Right renal pelvis (tissue), 4 donors: ENCODE measurements around the gene PCID2. TPM values are rescaled to one million over a fixed set of nuclear protein-coding genes. Genes with fewer than 3 reads are reported as not detected.

Experiments used
- DNase-seq, 4 donors: peaks; one replicate each; pipeline ENCODE4 v3.0.0-alpha.2; 2013; ENCODE audit warnings: low read depth in 4 of 4, low spot score in 3 of 4, missing footprints in 1 of 4
- polyA plus RNA-seq, 4 donors: library from polyadenylated mRNA; unstranded; fragments of 120-200 nt; gene quantifications; one replicate each; pipeline ENCODE4 v1.2.1, GENCODE V29; 2013; ENCODE audit not compliant: insufficient read length in 4 of 4

PCID2 gene
- polyA plus RNA-seq, 4 donors, result 50.1 to 61.5 (median 56.0) TPM

DNA sequence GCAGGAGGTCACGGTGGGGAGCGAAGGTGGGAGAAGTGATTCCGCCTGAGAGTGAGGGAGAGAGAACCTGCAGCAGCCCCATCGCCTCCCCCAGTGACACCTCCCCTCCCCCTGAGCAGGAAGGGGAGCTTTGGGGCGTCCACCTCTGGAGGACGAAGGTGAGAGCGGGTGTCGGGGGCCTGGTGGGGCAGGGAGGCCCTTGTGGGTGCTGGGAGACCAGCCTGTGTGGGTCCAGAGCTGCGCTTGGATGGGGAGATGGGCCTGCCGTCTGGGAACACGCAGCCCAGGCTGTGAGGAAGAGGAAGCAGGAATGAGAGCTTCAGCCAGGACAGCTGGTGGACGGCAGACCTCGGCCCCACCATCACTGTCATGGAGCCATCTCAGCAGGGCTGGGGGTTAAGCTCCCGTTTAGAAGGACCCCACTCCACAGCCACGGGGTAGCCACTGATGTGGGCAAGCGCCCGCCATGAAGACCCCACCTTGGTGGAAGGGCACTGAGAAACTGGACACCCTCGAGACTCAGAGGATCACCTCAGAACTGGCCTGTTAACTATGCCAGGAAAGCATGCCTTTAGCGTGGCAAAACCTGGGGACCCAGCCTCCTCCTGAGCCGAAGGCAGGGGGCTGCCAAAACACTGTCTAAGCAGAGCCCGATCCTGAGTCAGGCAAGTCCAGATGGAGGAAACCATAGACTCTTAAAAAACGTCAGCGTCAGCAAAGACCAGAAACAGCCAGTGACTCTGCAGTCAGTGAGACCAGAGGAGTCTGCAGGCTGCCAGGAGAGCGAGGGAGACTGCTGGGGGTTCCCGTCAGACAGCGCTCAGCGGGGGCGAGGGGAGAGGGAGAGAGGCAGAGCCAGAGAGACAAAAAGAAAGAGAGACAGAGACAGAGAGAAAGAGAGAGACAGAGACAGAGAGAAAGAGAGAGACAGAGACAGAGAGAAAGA lies 56.5 kb downstream of the PCID2 start:
- DNase-seq, result no peak

DNA sequence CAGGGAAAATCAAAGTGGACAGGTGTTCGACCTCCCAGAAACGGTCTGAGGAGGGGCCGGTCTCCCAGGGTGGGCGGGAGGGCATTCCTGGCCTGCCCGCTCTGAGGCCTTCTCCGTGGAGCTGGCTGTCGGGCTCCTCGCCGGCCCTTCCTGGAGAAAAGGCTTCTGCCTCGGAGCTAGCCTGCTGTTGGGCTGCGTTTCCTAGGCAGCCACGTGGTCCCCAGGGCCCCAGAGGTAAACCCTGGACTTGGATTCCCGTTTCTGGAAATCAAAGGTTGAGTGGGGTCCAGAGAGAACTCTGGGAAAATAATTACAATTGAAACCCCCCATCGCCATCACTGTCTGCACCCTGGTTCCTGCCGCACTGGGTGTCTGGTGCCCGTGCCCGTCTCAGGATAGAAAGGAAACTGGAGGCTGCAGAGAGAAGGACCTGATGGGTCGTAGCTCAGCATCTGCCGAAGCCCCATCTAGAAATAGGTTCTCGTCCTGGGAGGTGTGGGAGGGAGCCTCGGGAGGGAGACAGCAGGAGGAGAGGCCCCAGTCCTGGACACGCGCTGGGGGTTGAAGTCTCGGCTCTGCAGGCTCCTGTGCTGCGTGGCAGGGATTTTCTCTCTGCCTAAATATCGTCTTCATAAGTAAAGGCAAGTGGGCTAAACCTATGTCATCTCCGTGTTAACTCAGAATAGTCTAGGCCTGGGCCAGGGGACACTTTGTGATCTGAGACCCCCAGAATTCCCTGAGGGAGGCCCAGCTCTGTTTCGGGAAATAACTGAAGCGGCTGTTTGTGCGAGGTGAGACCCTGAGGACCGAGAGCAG lies 57.7 kb downstream of the PCID2 start:
- no peak for DNase-seq

DNA sequence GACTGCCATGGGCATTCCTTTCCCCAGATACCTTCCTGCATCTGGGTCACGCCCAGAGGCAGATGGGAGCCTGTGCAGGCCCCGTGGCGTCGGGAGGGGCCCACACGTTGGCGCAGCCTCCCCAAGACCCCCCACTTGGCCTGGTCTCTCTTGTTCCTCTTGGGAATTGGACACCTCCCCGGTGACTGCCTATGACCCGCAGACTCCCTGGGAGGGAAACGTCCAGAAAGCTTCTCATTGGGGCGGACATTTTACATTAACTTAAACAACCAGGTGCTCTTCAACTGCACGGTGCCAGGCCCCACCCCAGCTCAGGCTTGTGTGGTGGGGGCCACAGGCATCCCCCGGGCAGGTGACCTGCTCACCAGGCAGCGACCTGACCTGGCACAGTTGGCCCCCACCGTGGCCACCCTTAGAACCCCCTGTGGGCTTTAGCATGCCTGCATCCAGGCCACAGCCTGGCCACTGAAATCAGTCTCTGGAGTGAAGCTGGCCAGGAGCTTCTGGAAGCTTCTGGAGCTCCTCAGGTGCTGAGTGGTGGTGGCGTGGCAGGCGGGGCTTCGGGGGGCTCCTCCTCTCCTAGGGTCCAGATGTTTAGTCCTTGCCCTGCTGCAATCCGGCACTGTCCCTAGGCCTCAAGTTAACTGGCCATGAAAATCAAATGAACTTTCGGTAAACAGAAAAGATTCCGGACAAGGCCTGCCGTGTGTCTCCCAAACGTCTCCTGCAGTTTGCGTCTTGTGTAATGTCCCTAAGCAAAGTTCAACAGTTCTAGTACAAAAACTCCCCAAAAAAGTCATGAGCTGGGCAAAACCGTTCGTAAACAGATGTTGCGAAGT lies 58.5 kb downstream of the PCID2 start:
- DNase-seq, result no peak

DNA sequence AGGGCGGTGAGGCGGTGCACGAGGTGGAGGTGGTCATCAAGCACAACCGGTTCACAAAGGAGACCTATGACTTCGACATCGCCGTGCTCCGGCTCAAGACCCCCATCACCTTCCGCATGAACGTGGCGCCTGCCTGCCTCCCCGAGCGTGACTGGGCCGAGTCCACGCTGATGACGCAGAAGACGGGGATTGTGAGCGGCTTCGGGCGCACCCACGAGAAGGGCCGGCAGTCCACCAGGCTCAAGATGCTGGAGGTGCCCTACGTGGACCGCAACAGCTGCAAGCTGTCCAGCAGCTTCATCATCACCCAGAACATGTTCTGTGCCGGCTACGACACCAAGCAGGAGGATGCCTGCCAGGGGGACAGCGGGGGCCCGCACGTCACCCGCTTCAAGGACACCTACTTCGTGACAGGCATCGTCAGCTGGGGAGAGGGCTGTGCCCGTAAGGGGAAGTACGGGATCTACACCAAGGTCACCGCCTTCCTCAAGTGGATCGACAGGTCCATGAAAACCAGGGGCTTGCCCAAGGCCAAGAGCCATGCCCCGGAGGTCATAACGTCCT lies 59.4 kb downstream of the PCID2 start:
- DNase-seq, result no peak

DNA sequence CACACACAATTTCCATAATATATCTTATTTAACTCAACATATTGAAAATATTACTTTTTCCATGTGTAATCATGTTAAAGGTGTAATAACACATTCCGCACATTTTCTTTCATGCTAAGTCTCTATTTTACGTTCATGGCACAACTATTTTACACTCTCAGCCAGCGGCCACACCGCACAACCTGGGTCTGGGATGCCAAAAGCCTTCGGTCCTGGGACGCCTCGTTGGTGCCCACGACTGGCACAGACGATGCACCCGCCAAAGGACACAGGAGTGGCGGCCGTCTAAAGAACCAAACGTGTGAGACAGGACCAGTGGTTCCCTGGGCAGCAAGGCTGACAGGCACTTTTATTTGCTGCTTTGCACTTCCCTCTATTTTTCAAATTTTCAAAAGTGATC lies 60.1 kb downstream of the PCID2 start:
- DNase-seq, result no peak

DNA sequence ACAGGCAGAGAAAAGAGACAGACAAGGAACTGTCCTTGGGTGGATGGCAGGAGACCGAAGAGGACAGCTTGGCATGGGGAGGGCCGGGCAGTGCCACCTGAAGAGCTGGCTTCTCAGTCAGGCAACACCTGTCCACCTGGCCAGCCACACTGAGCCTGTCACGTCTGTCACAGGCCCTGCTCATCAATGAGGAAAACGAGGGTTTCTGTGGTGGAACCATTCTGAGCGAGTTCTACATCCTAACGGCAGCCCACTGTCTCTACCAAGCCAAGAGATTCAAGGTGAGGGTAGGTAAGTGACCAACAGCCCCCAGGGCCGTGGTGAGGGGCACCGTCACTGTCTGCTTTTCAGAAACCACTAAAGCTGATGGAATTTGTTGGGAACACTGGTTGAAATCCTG lies 61.3 kb downstream of the PCID2 start:
- no peak for DNase-seq

DNA sequence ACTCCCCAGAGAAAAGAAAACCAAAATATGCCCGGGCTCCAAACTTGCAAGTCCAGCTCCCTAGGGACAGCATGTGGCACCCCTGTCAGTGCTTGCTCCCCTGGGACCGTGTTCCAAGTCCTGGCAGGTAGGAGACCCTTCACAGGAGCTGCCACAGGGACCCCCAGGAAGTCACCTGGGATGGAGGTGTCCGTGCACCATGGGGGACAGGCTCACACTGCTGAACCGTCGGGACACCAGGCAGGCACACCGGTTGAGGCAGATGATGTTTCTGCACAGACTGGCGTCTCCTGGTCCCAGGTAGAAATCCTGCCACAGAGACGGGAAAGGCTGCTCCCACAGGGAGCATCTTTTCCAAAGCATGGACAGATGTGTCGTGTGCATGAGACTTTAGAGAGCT lies 61.7 kb downstream of the PCID2 start:
- DNase-seq, result no peak

DNA sequence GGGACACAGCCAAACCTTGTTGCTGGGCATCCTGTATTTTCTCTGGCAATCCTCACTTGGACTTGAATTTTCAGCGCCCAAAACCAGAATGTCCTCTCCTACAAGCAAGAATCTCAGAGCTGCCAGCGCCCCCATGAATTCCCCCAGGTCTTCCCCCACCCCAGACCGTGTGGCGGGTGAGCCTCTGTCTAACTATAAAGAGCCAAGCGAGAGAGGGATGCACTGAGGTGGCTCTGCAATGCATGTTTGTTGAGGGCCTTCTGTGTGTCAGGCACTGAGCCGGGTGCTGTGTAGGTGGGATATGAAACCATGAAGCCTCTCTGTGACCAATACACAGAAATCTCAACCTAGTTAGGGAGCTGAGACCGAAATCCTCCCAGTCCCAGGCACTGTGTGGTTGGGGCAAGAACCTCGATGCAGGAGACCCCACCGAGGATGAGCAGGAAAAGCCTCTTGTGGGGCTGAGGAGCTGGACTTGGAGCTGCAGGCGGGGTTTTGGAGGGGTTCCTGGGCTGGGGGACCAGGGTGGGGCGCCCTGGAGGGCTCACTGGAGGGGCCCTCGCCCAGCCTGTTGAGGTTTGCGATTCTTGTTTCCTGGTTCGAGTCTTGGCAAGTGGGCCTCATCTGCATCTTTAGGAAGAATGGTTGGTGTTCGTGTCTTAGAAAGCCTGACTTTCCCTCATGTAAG lies 62.4 kb downstream of the PCID2 start:
- DNase-seq, result no peak

DNA sequence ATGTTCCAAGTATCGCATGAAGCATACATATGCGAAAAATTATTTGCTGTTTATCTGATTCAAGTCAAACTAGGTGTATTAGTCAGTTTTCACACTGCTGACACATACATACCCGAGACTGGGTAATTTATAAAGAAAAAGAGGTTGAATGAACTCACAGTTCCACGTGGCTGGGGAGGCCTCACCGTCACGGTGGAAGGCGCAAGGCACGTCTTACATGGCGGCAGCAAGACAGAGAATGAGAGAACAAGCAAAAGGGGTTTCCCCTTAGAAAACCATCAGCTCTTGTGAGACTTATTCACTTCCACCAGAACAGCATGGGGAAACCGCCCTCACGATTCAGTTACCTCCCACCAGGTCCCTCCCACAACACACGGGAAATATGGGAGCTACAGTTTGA lies 63.0 kb downstream of the PCID2 start:
- DNase-seq, result no peak

DNA sequence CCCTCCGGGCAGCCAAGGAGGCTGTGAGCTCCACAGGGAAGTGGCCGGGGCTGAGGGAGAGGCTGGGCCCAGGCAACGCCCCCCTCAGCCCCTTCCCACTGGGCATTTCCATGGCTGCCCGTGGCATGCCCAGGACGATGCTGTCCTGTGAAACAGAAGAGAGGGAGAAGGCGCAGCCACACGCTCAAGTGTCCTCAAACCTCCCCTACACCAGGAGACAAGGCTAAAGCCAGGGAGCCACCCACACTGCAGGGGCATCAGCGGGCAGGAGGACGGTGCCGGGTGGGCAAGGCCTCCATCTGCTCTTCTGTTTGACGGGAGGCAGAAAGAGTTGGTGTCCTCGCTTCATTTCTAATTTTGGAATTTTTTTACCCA lies 64.2 kb downstream of the PCID2 start:
- DNase-seq, result no peak

DNA sequence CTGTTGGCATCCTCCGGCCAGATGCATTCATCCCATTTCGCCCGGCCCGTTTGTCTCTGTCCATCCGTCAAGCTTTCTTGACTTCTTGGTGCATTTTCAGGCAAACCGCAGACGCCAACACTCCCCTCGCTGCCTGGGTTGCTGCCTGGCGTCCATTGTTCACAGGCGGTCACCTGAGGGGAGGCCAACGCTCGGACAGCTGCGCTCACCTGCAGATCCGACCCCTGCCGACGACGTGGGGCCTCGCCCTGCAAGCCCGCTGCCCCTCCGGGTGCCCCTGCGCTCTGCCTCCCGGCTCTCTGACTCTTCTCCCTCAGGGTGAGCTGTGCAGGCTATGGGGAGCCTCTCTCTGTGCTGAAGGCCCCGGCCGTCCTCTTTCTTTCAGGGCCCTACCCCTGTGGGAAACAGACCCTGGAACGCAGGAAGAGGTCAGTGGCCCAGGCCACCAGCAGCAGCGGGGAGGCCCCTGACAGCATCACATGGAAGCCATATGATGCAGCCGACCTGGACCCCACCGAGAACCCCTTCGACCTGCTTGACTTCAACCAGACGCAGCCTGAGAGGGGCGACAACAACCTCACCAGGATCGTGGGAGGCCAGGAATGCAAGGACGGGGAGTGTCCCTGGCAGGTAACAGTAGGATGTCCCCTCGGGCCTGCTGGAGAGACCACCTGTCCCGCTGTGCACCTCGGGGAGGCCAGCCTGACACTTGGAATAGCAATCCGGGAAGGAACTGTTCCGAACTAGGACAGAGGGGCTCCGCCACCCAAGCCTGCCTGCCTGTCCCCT lies 64.8 kb downstream of the PCID2 start:
- DNase-seq, result no peak

DNA sequence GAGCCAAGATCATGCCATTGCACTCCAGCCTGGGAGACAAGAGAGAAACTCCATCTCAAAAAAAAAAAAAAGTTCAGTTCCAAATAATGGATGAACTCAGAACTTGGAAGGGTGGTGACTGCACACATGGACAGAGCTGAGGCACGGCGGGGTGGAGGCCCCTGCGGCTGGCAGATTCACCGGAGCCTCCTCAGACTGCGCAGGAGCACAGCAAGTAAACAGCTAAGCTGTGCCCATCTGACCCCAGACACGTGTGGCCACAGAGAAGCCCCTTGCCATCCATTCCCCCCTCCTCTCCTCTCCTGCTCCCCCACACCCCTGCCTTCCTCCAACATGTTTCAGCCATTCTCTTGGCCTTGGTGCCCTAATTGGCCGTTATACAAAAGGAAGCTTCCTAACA lies 65.6 kb downstream of the PCID2 start:
- DNase-seq, result no peak

DNA sequence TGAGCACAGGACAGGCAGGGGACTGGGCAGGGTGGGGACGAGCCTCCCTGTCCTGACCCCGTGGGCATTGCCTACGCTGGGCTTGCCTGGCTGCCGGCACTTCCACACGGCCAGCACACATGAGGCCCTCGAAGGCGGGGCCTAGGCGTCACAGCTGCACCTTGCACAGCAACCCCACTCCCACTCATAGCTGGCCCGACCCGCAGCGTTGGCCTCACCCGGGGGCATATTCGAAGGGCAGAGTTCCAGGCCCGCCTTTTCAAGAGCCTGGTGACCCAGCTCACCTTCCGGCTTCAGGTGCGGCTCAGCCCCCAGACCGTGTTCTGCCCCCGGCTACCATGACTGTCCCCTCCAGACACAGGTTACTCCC lies 66.9 kb downstream of the PCID2 start:
- DNase-seq, result no peak

DNA sequence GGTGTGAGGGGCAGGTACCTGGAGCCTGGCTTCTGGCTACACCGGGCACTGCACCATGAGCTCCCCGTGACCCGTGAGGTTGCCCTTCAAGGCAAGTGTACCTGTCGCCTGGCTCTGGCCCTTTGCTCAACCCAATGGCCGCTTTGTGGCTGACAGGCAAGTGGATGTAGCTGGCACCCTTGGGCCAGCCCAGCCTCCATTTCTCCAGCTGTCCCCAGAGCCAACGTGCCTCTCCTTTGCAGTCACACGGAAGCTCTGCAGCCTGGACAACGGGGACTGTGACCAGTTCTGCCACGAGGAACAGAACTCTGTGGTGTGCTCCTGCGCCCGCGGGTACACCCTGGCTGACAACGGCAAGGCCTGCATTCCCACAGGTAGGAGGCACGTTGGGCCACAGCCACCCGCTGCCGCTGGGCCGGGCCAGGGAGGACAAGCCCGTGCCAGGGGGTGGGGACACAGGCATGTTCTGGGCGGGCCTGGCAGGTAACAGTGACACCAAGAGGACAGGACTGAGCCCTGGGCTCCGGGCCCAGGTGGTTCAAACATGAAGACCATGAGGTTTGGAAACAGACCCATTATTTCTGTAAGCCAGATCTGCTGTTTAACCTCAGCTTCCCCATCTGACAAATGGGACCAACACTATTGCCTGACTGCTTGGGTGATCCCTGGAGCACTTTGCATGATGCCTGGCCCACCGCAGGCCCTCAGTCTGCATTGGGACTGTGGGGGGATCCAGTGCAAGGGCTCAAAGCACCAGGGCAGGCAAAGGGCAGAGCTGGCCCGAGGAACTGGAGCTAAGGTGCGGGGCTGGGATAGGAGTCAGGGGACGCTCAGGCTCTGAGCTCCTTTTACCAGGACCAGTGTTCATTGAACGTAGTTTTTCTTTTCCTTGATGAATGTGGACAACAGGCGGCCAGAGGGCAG lies 67.5 kb downstream of the PCID2 start:
- no peak for DNase-seq

DNA sequence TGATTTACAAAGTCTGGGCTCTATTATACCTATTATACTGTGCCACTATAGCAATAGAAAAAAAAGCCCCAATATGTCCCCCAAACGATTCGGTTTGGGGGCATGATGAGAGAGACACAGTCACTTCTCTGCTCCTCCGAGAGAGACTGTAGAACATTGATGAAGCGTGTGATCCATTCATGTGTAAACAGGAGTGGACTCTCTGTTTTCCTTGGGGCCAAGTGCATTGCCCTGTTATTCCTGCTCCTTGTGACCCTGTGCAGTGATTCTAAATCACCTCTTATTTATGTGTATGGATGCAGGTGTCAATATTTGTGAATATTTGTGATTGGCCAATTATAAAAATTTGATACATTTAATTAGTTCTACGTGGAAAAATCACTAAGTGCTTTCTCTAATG lies 68.9 kb downstream of the PCID2 start:
- DNase-seq, result no peak

DNA sequence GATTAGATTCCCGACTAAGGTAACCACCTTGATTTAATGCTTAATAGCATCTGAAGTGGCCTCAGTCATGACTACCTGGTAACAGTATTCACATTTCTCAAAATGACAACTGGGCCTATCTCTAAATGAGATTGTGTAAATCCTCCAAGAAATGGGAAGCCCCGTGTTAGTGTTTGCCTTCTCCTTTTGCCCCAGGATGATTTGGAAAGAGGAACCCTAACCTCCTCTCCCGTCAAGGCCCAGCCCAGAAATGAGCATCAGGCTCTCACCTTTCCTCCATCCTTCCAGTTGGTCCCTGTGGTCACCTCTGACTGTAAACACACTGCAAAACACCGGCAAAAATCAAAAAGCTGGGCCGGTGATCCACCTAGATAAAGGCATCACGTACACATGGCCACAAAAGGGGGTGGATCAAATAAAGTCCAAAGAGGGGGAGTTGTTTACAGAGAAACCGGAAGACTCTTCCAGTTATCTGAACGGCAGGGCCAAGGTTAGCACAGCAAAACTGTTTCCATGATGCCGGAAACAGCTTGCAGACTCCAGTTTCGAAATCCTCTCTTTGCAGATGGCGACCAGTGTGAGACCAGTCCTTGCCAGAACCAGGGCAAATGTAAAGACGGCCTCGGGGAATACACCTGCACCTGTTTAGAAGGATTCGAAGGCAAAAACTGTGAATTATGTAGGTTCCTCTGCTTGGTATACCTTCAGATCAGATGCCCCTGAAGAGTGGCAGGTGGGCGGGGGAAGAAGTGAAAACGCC lies 69.5 kb downstream of the PCID2 start:
- DNase-seq, result no peak

DNA sequence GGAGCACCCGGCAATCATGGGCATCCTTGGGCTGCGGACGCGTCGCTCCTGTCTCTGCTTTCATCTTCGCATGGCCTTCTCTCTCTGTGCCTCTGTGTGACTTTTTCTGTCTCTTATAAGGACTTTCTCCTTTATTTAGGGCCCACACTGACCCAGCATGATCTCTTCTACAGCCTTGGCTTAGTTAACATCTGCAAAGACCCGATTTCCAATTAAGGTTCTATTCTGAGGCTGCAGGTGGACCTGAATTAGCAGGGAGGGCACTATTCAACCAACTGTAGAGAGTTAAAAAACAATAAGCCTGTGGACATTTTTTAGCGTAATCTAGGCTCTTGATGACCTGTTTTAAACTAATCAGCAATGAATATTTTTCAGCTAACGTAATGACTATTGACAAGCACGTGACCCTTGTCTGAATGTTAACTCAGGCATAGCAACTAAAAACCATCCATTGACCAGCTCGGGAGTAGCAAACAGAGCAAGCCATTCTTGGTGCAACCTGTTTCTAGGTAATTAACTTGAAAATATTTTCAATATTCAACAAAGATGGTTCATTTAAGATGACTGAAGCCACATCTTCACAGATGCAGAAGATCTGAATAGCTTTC lies 70.7 kb downstream of the PCID2 start:
- DNase-seq, result no peak
